Astrocyte (in vitro differentiated cells and primary cell): Measurements from ENCODE around the gene SYNRG. TPM values are rescaled to one million over a fixed set of nuclear protein-coding genes. Genes with fewer than 3 reads are reported as not detected.

Experiments used
- DNase-seq: peaks from one replicate; pipeline ENCODE4 v3.0.0-alpha.2; 2010; ENCODE audit warnings: low read depth
- FAIRE-seq: peaks from 2 replicates; lab custom pipeline; 2011; peaks lifted over from hg19 to GRCh38; lab: Jason Lieb, UNC
- H2AFZ ChIP-seq: 2 replicates; pipeline ENCODE4 v1.6.0; 2012; ENCODE audit warnings: low read depth, low read length, inconsistent platforms
- H3K27ac ChIP-seq: 2 replicates; pipeline ENCODE4 v1.5.1; 2011; ENCODE audit warnings: low read depth, low read length, inconsistent platforms
- H3K27me3 ChIP-seq: 2 replicates; pipeline ENCODE4 v1.6.0; 2011; ENCODE audit warnings: low read length, inconsistent platforms; ENCODE audit not compliant: insufficient read depth
- H3K36me3 ChIP-seq: 2 replicates; pipeline ENCODE4 v1.5.1; 2011; ENCODE audit warnings: low read length, inconsistent platforms; ENCODE audit not compliant: insufficient read depth
- H3K4me1 ChIP-seq: 2 replicates; pipeline ENCODE4 v1.5.1; 2011; ENCODE audit warnings: low read length, inconsistent platforms; ENCODE audit not compliant: insufficient read depth
- H3K4me2 ChIP-seq: 2 replicates; pipeline ENCODE4 v1.6.0; 2012; ENCODE audit warnings: low read length, inconsistent platforms
- H3K4me3 ChIP-seq: 2 replicates; pipeline ENCODE4 v1.5.1; 2011; ENCODE audit warnings: low read depth, mild to moderate bottlenecking, low read length, inconsistent platforms; ENCODE audit not compliant: insufficient read depth
- H3K79me2 ChIP-seq: 2 replicates; pipeline ENCODE4 v1.6.0; 2012; ENCODE audit warnings: mild to moderate bottlenecking, low read length, inconsistent platforms; ENCODE audit not compliant: insufficient read depth
- H3K9ac ChIP-seq: 2 replicates; pipeline ENCODE4 v1.6.0; 2012; ENCODE audit warnings: mild to moderate bottlenecking, low read length, inconsistent platforms
- H3K9me3 ChIP-seq: 2 replicates; pipeline ENCODE4 v1.5.1; 2012; ENCODE audit warnings: low read depth, mild to moderate bottlenecking, low read length, inconsistent platforms; ENCODE audit not compliant: insufficient read depth
- H4K20me1 ChIP-seq: 2 replicates; pipeline ENCODE4 v1.6.0; 2012; ENCODE audit warnings: low read length, inconsistent platforms; ENCODE audit not compliant: insufficient read depth
- H3K27ac Mint-ChIP-seq: one replicate; pipeline ENCODE4 v1.8.0; 2021; ENCODE audit warnings: mild to moderate bottlenecking, mixed read lengths; ENCODE audit not compliant: unreplicated experiment
- H3K27me3 Mint-ChIP-seq: one replicate; pipeline ENCODE4 v1.8.0; 2021; ENCODE audit warnings: low read depth, mixed read lengths; ENCODE audit not compliant: unreplicated experiment
- H3K36me3 Mint-ChIP-seq: one replicate; pipeline ENCODE4 v1.8.0; 2021; ENCODE audit warnings: low read depth, mixed read lengths; ENCODE audit not compliant: unreplicated experiment
- H3K4me1 Mint-ChIP-seq: one replicate; pipeline ENCODE4 v1.8.0; 2021; ENCODE audit warnings: low read depth, mixed read lengths; ENCODE audit not compliant: unreplicated experiment
- H3K4me3 Mint-ChIP-seq: one replicate; pipeline ENCODE4 v1.8.0; 2021; ENCODE audit warnings: mild to moderate bottlenecking, moderate library complexity, mixed read lengths; ENCODE audit not compliant: unreplicated experiment
- H3K9me3 Mint-ChIP-seq: one replicate; pipeline ENCODE4 v1.8.0; 2021; ENCODE audit warnings: mild to moderate bottlenecking, mixed read lengths; ENCODE audit not compliant: unreplicated experiment
- EZH2 ChIP-seq: IDR thresholded peaks from 2 replicates; pipeline ENCODE4 v1.6.1; 2012; ENCODE audit warnings: mild to moderate bottlenecking, low read length, inconsistent platforms; ENCODE audit not compliant: insufficient read depth
- total RNA-seq: library from RNA; stranded (reverse); gene quantifications from 2 replicates; pipeline ENCODE4 v1.2.1, GENCODE V29; 2021
- TF ChIP-seq, protein P1 (sequence below): IDR thresholded peaks from 2 replicates; pipeline ENCODE4 v1.5.1; 2011; ENCODE audit warnings: low read depth, mild to moderate bottlenecking, inconsistent platforms, low read length, moderate library complexity; ENCODE audit not compliant: insufficient read depth

Gene SYNRG
- total RNA-seq, 1 donor from 2014 or later: 31.3 TPM

DNA sequence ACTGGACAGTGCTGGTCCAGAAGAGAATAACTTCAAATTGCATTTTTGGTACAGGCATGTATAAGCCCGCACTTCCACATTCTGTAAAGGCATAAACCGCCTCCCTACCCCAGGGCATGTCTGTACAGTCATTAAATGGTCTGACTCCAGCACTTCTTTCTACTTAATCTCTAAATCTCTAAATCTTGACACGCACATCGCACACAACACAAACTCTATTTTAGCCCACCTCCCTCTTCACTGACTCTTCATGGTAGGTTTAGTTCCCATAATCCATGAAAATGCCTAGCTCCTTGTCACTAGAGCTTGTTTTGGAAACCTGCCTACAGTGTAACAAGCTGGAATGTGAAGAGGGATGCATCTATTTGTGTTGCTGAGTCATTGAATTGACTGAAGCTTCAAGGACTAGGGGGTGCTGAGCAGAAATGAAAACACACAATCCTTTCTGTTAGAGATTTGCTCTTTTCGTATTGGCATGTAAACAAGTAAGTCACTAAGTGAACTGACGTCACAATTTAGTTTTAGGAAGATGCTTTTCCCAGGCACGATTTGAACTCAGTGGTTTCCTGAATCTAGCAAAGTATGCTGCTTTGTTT lies 121.1 kb downstream of the SYNRG start:
- H3K4me2 ChIP-seq: peak overlapping the region; percentile 99
- peaks cover 32% of the 10 kb centered on the region for H3K4me1 ChIP-seq
- Mint-ChIP-seq H3K36me3 (peaks cover 5% of the 10 kb centered on the region), H3K27ac (peak overlapping the region; percentile 90), H3K4me3 (peak overlapping the region; percentile 92), H3K9me3 (no peaks in the 10 kb centered on the region), H3K27me3 (no peaks in the 10 kb centered on the region), H3K4me1 (peaks cover 23% of the 10 kb centered on the region)
- H3K9ac ChIP-seq: peak overlapping the region; percentile 93
- no peaks in the 10 kb centered on the region for H3K27me3 ChIP-seq
- no peaks in the 10 kb centered on the region for H3K36me3 ChIP-seq
- TF ChIP-seq, protein P1, sequence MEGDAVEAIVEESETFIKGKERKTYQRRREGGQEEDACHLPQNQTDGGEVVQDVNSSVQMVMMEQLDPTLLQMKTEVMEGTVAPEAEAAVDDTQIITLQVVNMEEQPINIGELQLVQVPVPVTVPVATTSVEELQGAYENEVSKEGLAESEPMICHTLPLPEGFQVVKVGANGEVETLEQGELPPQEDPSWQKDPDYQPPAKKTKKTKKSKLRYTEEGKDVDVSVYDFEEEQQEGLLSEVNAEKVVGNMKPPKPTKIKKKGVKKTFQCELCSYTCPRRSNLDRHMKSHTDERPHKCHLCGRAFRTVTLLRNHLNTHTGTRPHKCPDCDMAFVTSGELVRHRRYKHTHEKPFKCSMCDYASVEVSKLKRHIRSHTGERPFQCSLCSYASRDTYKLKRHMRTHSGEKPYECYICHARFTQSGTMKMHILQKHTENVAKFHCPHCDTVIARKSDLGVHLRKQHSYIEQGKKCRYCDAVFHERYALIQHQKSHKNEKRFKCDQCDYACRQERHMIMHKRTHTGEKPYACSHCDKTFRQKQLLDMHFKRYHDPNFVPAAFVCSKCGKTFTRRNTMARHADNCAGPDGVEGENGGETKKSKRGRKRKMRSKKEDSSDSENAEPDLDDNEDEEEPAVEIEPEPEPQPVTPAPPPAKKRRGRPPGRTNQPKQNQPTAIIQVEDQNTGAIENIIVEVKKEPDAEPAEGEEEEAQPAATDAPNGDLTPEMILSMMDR: no peak
- no peak for TF ChIP-seq EZH2
- H3K4me3 ChIP-seq: peak overlapping the region; percentile 74
- peak overlapping the region; percentile 95 for H3K27ac ChIP-seq
- no peak overlapping the region for H2AFZ ChIP-seq
- H3K79me2 ChIP-seq: peaks cover 31% of the 10 kb centered on the region
- DNase-seq (peak; percentile 98), FAIRE-seq (no peak)
- peaks cover 11% of the 10 kb centered on the region for H4K20me1 ChIP-seq
- no peaks in the 10 kb centered on the region for H3K9me3 ChIP-seq

DNA sequence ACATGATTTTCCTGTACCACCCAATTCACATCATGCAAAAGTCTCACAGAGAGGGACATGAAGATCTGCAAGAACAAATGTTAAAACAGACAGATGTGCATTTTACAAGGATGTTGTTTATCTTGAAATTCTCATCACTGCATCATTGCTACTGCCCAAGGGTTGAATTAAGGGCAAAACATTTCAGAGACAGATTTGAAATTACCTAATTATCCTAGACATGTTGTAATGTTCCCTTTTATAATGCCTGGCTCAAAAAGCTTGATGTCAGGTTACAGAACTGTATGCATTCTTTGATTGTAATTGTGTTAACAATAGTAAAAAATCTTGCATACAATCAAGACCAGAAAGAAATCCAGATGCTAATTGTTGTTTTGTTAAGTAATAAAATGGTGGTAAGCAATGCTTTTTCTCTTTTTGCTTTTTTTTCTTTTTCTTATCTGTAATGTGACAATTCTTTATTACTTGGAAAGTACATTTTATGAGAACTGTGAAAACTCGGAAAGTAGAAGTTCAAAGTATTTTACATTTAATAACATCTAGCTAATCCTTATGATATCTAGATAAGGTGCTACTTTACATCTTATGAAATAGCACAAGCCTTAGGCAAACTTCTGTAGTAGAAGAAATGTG lies 123.2 kb downstream of the SYNRG start:
- TF ChIP-seq EZH2: no peak
- TF ChIP-seq, protein P1: no peak
- Mint-ChIP-seq H3K27me3 (no peaks in the 10 kb centered on the region), H3K36me3 (peaks cover 5% of the 10 kb centered on the region), H3K27ac (peak overlapping the region; percentile 2), H3K9me3 (no peaks in the 10 kb centered on the region), H3K4me1 (peaks cover 24% of the 10 kb centered on the region), H3K4me3 (no peak overlapping the region)
- Histone ChIP-seq H3K27ac (no peak overlapping the region), H3K4me2 (no peak overlapping the region), H4K20me1 (peaks cover 8% of the 10 kb centered on the region), H3K27me3 (no peaks in the 10 kb centered on the region), H3K36me3 (no peaks in the 10 kb centered on the region), H3K9ac (no peak overlapping the region), H3K79me2 (peaks cover 11% of the 10 kb centered on the region), H3K9me3 (no peaks in the 10 kb centered on the region), H2AFZ (no peak overlapping the region), H3K4me3 (no peak overlapping the region), H3K4me1 (peaks cover 30% of the 10 kb centered on the region)
- DNase-seq (no peak), FAIRE-seq (no peak)
